SJCRH30 (cell line): ENCODE data around the gene IPPK. TPM values are rescaled to one million over a fixed set of nuclear protein-coding genes. Genes with fewer than 3 reads are reported as not detected.
A peak's percentile ranks its signal among the peaks of the same experiment; 100 is the strongest.

Experiments used
- DNase-seq, 2 experiments: peaks; one replicate each; pipeline ENCODE4 v3.0.0-alpha.2; 2015 to 2020
- H3K27ac ChIP-seq: fragments of 250-450 bp; sonication (Bioruptor Pico); 2 replicates; pipeline ENCODE4 v1.5.1; 2020; ENCODE audit warnings: mild to moderate bottlenecking, moderate library complexity
- H3K27me3 ChIP-seq: fragments of 250-450 bp; sonication (Bioruptor Pico); 2 replicates; pipeline ENCODE4 v1.5.1; 2020; ENCODE audit warnings: mild to moderate bottlenecking, moderate library complexity
- H3K36me3 ChIP-seq: fragments of 250-450 bp; sonication (Bioruptor Pico); 2 replicates; pipeline ENCODE4 v1.5.1; 2020; ENCODE audit warnings: mild to moderate bottlenecking, moderate library complexity
- H3K4me1 ChIP-seq: fragments of 250-450 bp; sonication (Bioruptor Pico); 2 replicates; pipeline ENCODE4 v1.5.1; 2020; ENCODE audit warnings: mild to moderate bottlenecking, moderate library complexity
- H3K4me3 ChIP-seq: fragments of 250-450 bp; sonication (Bioruptor Pico); 2 replicates; pipeline ENCODE4 v1.5.1; 2020; ENCODE audit warnings: mild to moderate bottlenecking, moderate library complexity
- H3K9me3 ChIP-seq: fragments of 250-450 bp; sonication (Bioruptor Pico); replicated peaks from 2 replicates; pipeline ENCODE4 v1.5.1; 2020; ENCODE audit warnings: mild to moderate bottlenecking, moderate library complexity
- total RNA-seq: library from RNA; depleted of rRNA; stranded (reverse); fragments of >200 nt; shearing (Covaris generic); gene quantifications from 2 replicates; pipeline ENCODE4 v1.2.3, GENCODE V29; 2014

The IPPK gene
- total RNA-seq, 1 experiment from 2014 or later: 16.7 TPM

- DNase-seq: no peak
- Histone ChIP-seq H3K27ac (no peak overlapping the region), H3K9me3 (no peaks in the 10 kb centered on the region), H3K4me1 (no peaks in the 10 kb centered on the region), H3K4me3 (no peak overlapping the region), H3K27me3 (no peaks in the 10 kb centered on the region), H3K36me3 (peaks cover 47% of the 10 kb centered on the region)
Measured at GRCh38 chr9:92710368-92710767, 40.4 kb upstream of the IPPK start.

- no peak for DNase-seq
- Histone ChIP-seq H3K36me3 (peaks cover 43% of the 10 kb centered on the region), H3K4me1 (no peaks in the 10 kb centered on the region)
Measured at GRCh38 chr9:92709954-92710353, 40.0 kb upstream of the IPPK start.

GRCh38 chr9:92709240-92709639 lies 39.3 kb upstream of the IPPK start:
- Histone ChIP-seq H3K4me3 (no peak overlapping the region), H3K36me3 (peaks cover 37% of the 10 kb centered on the region), H3K4me1 (no peaks in the 10 kb centered on the region), H3K27me3 (no peaks in the 10 kb centered on the region), H3K27ac (no peak overlapping the region), H3K9me3 (no peaks in the 10 kb centered on the region)
- no peak for DNase-seq

More at GRCh38 chr9:92709954-92710353, 40.0 kb upstream of the IPPK start:
- Histone ChIP-seq H3K4me3 (no peak overlapping the region), H3K27ac (no peak overlapping the region), H3K9me3 (no peaks in the 10 kb centered on the region), H3K27me3 (no peaks in the 10 kb centered on the region)

- Histone ChIP-seq H3K27me3 (no peaks in the 10 kb centered on the region), H3K4me1 (no peaks in the 10 kb centered on the region), H3K27ac (no peak overlapping the region), H3K36me3 (peaks cover 24% of the 10 kb centered on the region), H3K9me3 (no peaks in the 10 kb centered on the region), H3K4me3 (no peak overlapping the region)
- DNase-seq: no peak
Measured at GRCh38 chr9:92707530-92707929, 37.6 kb upstream of the IPPK start.

- no peak overlapping the region for H3K27ac ChIP-seq
- peak; percentile 43 to 66 for DNase-seq
- H3K36me3 ChIP-seq: peaks cover 12% of the 10 kb centered on the region; the same call in 1 of the 2 replicates
- H3K4me3 ChIP-seq: no peak overlapping the region
- no peaks in the 10 kb centered on the region for H3K27me3 ChIP-seq
- H3K4me1 ChIP-seq: no peaks in the 10 kb centered on the region
- H3K9me3 ChIP-seq: no peaks in the 10 kb centered on the region
Measured at GRCh38 chr9:92706218-92706940, 36.4 kb upstream of the IPPK start.

- Histone ChIP-seq H3K27me3 (no peaks in the 10 kb centered on the region), H3K36me3 (0 out of 2 replicates have a peak, but pooled peaks cover 4% of the 10 kb centered on the region), H3K9me3 (no peaks in the 10 kb centered on the region), H3K4me1 (no peaks in the 10 kb centered on the region), H3K27ac (no peak overlapping the region), H3K4me3 (no peak overlapping the region)
- DNase-seq: no peak
Measured at GRCh38 chr9:92704528-92704927, 34.6 kb upstream of the IPPK start.

GRCh38 chr9:92696619-92697018 lies 26.7 kb upstream of the IPPK start:
- DNase-seq: no peak
- no peaks in the 10 kb centered on the region for H3K36me3 ChIP-seq
- H3K27ac ChIP-seq: no peak overlapping the region
- H3K4me3 ChIP-seq: no peak overlapping the region
- H3K4me1 ChIP-seq: no peaks in the 10 kb centered on the region
- no peaks in the 10 kb centered on the region for H3K27me3 ChIP-seq
- H3K9me3 ChIP-seq: peaks cover 10% of the 10 kb centered on the region

GRCh38 chr9:92686954-92687353 lies 17.0 kb upstream of the IPPK start:
- H3K27ac ChIP-seq: no peak overlapping the region
- H3K9me3 ChIP-seq: peaks cover 3% of the 10 kb centered on the region; the same call in 1 of the 2 replicates
- H3K36me3 ChIP-seq: no peaks in the 10 kb centered on the region
- DNase-seq: peak in 1 of 2 experiments; percentile 24
- H3K4me3 ChIP-seq: no peak overlapping the region
- no peaks in the 10 kb centered on the region for H3K27me3 ChIP-seq
- no peaks in the 10 kb centered on the region for H3K4me1 ChIP-seq

- peaks cover 3% of the 10 kb centered on the region; the same call in 1 of the 2 replicates for H3K9me3 ChIP-seq
- H3K4me1 ChIP-seq: no peaks in the 10 kb centered on the region
- DNase-seq: no peak
- H3K36me3 ChIP-seq: no peaks in the 10 kb centered on the region
- no peaks in the 10 kb centered on the region for H3K27me3 ChIP-seq
- no peak overlapping the region for H3K27ac ChIP-seq
- H3K4me3 ChIP-seq: no peak overlapping the region
Measured at GRCh38 chr9:92685022-92685421, 15.1 kb upstream of the IPPK start.

GRCh38 chr9:92682269-92682668 lies 12.3 kb upstream of the IPPK start:
- Histone ChIP-seq H3K4me3 (no peak overlapping the region), H3K27ac (no peak overlapping the region), H3K9me3 (no peaks in the 10 kb centered on the region), H3K27me3 (no peaks in the 10 kb centered on the region), H3K36me3 (no peaks in the 10 kb centered on the region), H3K4me1 (no peaks in the 10 kb centered on the region)
- DNase-seq: no peak

- Histone ChIP-seq H3K27ac (no peak overlapping the region), H3K27me3 (no peaks in the 10 kb centered on the region), H3K4me1 (no peaks in the 10 kb centered on the region), H3K36me3 (no peaks in the 10 kb centered on the region), H3K4me3 (no peak overlapping the region), H3K9me3 (no peaks in the 10 kb centered on the region)
- DNase-seq: no peak
Measured at GRCh38 chr9:92680166-92681119, 10.5 kb upstream of the IPPK start.

- no peak for DNase-seq
- H3K9me3 ChIP-seq: no peaks in the 10 kb centered on the region
- H3K36me3 ChIP-seq: no peaks in the 10 kb centered on the region
- no peaks in the 10 kb centered on the region for H3K4me1 ChIP-seq
- H3K27ac ChIP-seq: no peak overlapping the region
- no peaks in the 10 kb centered on the region for H3K27me3 ChIP-seq
- H3K4me3 ChIP-seq: no peak overlapping the region
Measured at GRCh38 chr9:92679413-92680165, 9.7 kb upstream of the IPPK start.

GRCh38 chr9:92671323-92671722 lies 1.4 kb upstream of the IPPK start:
- H3K4me1 ChIP-seq: no peaks in the 10 kb centered on the region; the same call in 1 of the 2 replicates
- H3K4me3 ChIP-seq: peak overlapping the region; percentile 79
- H3K36me3 ChIP-seq: no peaks in the 10 kb centered on the region
- no peaks in the 10 kb centered on the region for H3K9me3 ChIP-seq
- H3K27ac ChIP-seq: no peak overlapping the region; the same call in 1 of the 2 replicates
- no peaks in the 10 kb centered on the region for H3K27me3 ChIP-seq
- DNase-seq: peak; percentile 47 to 51

- H3K36me3 ChIP-seq: no peaks in the 10 kb centered on the region
- H3K9me3 ChIP-seq: no peaks in the 10 kb centered on the region
- H3K27me3 ChIP-seq: no peaks in the 10 kb centered on the region
- H3K27ac ChIP-seq: peak overlapping the region; percentile 47
- H3K4me3 ChIP-seq: peak overlapping the region; percentile 79
- H3K4me1 ChIP-seq: no peaks in the 10 kb centered on the region; the same call in 1 of the 2 replicates
- DNase-seq: peak; percentile 37 to 44
Measured at GRCh38 chr9:92669527-92669889, 423 bp downstream of the IPPK start.
